Effector CD8-positive, alpha-beta T cell (primary cell): ENCODE results near the gene ANO3.

ENCODE experiments used
- DNase-seq: peaks from one replicate; lab custom pipeline; 2025; lab: John Stamatoyannopoulos, UW

ANO3 gene

DNA sequence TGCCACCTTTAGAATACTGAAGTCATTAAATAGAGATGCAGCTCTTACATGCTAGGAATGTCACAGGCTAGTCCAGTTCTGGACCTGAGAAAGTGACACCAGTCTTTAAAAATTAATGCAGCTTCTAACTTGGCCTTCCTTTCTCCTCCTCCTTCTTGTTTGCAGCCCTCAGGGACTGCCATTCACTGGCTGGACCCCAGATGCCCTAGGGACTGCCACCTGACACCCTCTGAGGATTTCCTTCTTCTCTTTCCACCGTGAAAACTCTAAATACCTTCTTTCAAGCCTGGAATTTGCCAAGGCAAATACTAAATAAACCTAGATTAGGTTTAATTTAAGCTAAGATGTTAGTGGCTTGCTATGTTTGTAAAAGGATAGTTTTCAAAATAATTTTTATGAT is 161.7 kb downstream of the ANO3 start:
- DNase-seq, result no peak

DNA sequence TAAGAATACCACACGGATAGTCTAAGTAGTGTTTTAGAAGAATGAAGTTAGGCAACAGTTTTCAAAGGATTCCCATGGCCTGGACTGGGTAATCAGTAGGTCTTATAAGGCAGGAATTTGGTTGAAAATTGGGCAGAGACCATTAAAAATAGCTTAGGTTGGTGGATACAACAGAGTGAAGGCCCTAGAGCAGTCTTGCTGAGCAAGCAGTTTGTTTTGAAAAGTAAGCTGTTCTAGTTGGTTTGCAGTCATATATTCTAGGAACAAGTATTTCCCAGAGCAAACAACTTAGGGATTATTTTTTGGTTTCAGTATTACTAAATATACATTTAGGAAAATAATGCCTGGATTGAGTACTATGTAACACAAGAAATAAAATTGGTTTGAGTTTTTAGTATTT is 175.3 kb downstream of the ANO3 start:
- DNase-seq, result no peak

DNA sequence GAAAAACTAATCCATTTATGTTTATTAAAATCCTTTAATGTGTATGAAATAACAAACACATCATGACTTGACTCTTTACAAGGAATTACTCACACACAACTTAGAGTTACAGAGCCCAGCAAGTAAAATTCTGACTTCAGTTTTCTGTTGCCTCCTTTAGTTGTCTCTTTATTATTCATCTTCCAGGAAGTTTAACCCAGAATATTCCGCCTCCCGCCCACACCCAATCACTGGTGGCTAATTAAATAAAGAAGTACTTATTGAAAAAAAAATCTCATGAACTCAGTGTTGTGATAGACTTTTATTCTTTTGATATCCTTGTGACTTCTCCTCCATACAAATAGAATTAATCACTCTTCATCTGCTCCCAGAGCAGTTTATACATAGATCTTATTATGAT is 178.2 kb downstream of the ANO3 start:
- DNase-seq, result no peak

DNA sequence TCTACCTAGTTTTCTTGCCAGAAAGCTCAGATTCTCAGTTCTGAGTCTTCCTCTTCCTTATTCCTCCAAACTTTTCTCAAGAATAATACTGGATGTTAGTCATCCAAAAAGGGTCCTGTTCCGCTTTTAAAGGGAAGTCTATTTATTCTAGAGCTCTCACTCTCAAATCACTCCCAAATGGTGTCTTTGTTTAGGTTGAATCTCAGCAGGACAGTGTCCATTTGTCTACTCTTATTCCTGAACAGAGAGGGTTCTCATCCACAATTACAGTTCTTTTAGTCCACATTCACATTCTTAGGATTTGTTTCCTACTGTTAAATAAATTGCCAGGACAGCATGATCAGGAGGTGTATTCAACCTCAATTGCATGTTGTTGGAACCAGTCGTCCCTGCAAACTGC is 178.8 kb downstream of the ANO3 start:
- DNase-seq, result no peak

DNA sequence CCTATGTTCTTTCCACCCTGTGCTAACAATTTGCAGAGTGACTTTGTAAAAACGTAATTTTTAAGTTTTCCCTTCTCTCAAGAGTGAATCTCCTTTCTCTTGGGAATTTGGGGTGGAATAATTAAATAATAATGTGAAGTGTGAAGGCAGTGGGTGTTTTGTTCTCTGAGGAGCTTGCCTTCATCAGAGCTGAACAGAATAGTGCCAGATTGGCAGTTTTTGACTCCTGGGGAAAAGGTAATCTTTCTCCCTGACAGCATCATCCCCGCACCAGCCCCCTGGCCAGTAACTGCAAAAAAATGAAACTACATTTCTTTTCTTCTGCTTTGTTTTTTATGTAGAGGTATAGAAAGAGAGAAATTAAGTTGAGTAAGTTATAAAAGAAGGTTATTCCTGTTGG is 180.3 kb downstream of the ANO3 start:
- no peak for DNase-seq

DNA sequence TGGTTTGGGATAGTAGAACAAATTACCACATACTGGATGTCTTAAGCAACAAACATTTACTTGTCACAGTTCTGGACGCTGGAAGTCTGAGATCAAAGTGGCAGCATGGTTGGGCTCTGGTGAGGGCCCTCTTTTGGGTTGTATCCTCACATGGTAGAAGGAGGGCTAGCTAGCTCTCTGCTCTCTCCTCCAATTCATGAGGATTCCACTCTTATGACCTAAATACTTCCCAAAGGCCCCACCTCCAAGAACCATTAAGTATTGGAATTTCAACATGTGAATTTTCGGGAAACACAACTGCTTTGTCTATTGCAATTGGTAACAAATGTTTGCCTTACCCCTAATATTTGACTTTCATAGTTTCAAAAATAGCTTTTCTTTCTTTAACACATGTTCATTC is 187.5 kb downstream of the ANO3 start:
- no peak for DNase-seq

DNA sequence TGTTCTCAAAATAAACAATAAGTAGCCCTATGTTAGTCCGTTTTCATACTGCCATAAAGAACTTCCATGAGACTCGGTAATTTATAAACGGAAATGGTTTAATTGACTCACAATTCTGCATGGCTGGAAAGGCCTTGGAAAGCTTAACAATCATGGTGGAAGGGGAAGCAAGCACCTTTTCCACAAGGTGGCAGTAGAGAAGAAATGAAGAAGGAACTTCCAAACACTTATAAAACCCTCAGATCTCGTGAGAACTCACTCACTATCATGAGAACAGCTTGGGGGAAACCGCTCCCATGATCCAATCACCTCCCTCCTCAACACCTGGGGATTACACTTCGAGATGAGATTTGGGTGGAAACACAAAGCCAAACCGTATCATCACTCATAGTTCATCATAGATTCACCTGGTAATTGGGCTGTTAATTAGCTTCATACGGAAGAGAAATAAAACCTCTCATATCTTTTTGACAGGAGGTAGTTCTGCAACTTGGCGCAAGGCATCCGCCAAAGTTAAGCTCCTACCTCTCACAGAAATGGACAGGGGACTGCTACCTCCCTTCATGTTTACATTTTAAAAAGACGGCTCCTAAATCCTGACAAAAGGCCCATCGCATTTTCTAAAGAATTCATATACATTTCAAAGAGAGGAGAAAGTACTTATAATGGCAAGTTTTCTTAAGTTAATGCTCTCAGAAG is 191.1 kb downstream of the ANO3 start:
- DNase-seq, result no peak

DNA sequence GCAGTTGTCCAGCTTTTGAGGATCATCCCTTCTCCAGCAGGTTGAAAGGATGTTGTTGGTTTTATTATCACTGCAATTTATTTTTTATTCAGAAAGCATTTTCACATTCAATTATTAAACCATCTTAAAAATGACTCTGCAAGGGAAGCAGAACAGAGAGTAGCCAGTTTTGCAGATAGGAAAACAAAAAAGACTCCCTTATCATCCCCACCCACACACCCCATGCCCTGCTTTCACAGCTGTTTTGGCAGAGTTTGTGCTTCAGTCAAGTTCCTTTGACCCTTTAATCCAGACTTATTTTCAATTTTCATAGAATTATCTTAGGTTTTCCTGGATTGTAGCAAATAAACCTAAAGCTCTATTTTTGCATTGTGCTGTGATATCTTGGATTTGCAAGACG is 195.8 kb downstream of the ANO3 start:
- DNase-seq, result no peak

DNA sequence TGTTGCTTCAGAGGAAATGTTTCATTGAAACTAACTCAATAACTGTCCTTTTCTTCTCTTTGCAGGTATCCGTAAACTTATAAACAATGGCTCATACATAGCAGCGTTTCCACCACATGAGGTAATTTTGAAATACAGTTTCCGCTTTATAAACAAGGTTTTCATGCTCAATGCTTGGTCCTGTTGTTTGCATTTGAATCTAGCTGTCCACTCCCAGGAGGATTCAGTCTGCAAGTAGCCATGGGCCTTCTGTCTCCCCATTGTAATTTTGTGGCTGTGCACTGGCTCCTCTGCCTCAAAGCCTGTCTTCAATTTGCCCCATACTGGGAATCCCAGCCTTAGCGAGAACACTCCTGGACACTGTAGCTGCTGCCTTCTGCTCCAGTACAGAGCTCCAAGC is 205.4 kb downstream of the ANO3 start:
- DNase-seq, result no peak

DNA sequence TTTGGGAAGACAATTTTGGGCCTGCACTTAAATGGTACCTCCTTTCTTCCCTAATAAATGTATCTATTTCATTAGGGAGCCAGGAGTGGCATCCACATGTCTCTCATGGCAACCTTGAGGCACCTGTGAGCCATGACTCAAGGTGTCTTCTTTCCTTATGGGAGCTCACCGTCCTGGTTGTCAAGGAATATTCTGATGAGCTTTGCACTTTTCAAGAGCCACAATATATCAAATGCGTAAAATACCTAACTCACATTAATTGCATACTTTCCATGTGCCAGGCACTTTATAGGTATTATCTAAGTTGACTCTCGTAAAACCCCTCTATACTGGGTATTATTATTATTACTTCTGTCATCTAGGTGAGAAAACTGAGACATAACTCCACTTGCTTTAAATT is 207.6 kb downstream of the ANO3 start:
- no peak for DNase-seq

DNA sequence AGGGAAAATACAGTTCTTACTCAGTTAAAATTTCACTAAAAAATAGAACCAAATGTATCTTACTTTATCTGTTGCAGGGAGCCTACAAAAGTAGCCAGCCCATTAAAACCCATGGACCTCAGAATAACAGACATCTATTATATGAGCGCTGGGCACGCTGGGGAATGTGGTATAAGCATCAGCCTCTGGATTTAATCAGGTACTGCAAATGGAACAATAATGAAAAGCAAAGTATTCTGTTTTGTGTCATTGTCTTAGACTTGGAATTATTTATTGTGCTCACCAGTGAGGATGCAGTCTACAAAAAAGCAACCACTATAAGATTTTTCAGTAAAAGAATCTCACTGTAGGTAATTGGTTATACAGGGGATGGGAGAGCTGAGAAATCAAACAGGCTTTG is 209.9 kb downstream of the ANO3 start:
- no peak for DNase-seq

DNA sequence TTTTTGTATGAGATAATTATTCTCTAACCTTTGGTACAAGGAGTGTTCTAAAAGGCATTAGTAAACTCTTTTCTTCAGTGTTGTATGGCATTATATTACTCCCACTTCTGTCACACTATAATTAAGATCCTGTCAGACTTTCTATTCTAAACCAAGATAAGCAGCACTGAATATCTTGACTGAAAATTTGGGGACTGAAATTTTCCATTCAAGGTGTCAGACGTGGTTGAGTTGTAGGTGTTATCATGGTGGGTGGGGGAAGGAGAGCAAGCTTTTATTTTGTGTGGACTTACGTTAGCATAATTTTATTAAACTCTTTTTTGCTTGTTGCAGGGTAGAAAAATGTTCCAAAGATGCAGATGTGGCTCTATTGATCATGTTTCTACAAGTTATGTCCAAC is 217.2 kb downstream of the ANO3 start:
- no peak for DNase-seq

DNA sequence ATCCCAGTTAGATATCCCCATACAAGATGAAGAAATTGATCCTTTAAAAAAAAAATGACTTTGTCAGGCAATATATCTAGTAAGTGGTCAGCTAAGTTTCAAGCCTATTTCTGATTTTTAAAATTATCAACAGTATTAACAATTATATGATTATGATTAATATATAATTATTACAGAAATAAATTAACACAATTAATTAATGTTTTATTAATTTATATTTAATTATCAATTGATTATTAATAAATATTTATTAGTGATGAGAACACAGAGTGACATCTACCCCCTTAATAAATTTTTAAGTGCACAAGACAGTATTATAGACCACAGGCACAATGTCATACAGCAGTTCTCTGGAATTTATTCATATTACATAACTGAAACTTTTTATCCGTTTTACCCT is 218.1 kb downstream of the ANO3 start:
- DNase-seq, result no peak

DNA sequence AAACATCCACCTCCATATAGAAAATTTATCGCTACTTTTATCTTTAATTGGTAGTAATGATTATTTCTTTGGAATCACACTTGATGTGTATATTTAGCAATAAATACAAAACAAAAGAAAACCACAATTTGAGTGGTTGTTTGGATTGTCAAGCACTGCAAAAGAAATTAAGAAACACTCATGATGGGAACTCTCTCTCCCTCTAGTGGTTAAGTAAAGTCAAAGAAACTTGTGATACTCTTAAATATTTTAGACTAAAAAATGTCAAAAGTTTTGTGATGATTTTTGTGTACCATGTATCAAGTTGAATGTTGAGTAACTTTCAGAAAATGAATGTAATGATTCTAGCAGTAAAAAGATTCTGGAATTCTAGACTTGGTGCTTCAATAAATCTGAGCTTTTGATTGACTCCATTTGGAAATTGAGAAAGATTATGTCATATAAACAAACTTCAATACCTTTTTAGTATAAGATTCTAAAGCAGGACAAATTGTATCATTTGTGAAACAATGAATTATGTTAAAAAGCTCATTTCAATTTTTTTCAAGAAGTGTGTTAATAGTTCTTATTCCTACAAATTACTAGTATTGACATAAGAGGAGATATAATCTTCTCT is 219.4 kb downstream of the ANO3 start:
- no peak for DNase-seq

DNA sequence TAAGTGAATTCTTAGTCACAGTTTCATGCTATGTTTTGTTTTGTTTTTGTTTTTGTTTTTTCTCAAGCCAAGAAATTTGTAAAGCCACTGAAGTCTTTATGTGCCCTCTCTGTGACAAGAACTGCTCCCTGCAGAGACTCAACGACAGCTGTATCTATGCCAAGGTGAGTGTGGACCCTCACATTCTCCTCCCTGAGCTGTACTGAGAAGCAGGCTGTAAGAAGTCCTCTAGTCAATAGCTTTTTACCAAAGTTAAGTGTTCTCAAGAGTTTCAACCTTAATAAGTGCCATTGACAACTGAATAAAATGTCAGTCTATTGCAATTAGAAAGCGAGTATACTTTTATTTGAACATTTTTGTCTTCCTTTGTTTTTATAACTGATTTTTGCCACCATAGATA is 221.3 kb downstream of the ANO3 start:
- no peak for DNase-seq

DNA sequence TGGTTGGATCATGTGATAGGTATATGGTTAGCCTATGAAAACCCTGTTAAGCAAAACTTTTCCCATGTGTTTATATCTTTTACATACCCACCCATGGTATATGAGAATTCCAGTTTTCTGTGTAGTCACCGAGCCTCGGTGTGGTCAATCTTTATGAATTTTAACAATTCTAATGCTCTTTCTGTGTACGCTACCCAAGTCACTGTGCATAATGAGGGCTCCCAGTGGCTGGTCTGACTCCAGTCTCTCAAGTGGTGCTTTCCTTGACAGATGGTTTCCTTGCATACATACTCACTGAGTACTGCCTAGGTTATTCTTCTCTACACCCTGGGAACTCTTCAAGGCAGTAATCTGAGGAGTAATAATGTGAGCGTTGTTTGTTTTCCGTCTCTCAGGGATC is 222.5 kb downstream of the ANO3 start:
- no peak for DNase-seq

DNA sequence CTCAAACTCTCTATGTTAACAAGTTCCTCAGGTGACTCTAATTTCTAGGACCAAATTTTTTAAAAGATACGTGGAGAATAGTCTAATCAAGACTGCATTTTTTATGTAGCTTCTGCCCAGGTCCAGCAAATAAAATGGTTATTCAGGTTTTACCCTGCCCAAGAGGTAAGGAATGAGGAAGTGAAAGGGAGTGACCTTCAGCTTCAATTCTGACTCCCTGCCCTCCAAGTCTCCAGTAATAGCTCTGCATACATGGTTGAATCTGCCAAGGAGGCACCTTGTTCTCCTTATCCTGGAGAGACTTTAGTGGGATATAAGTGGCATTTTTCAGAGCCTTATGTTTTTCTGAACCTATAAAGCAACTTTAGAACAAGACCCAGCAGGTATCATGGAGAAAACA is 224.7 kb downstream of the ANO3 start:
- DNase-seq, result no peak

DNA sequence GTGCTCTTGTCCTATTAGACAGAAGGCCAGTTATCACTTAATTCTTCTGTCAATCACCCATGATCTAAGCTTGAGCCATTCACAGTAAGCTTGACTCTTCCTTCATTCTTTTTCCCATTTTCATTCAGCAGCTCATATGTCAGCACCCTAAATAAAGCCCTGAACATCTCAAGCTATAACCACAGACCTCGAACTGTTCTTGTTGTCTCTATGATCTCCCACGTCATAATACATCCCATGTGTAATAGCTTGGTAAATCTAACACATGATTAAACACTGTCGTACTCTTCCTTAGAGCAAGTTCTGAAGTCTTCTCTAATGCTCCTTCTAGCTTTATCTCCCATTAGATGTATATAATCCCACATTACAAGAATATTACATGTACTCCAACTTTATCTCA is 225.7 kb downstream of the ANO3 start:
- DNase-seq, result no peak

DNA sequence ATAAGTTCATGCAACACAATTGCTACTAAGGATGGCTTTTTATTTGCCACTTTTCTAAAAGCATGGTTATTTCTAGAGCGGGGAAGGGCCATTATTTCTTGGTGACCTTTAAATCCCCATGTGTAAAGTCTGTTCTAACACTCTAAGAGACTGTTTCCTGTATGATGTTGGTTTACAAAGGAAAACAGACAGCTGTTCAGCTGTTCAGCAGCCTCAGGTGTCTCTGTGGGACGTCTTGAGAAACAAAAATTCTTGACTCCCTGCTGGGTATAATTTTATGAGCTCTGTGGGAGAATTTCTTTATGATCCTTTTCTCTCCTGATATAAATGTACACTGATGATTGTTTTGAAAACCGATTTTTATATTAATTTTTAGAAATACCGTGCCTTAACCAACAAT is 226.3 kb downstream of the ANO3 start:
- DNase-seq, result no peak

DNA sequence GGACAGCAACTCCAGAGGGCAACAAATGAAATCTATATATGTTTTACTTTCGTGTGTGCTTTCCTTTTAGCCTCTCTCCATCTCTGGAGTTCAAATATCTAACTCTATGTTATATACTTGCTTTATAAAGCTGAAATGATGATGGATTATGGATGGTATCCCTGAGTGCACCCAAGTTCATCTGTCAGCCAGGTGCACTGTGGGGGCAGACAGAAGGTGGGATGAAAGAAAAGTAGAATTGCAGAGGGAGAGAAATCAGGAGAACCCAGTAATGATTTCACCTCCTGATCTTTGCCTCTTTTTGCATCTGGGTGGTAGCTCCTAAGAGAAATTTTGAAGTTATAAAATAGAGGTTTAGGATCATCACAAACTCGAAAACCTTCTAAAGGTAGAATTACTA is 237.7 kb downstream of the ANO3 start:
- DNase-seq, result no peak

DNA sequence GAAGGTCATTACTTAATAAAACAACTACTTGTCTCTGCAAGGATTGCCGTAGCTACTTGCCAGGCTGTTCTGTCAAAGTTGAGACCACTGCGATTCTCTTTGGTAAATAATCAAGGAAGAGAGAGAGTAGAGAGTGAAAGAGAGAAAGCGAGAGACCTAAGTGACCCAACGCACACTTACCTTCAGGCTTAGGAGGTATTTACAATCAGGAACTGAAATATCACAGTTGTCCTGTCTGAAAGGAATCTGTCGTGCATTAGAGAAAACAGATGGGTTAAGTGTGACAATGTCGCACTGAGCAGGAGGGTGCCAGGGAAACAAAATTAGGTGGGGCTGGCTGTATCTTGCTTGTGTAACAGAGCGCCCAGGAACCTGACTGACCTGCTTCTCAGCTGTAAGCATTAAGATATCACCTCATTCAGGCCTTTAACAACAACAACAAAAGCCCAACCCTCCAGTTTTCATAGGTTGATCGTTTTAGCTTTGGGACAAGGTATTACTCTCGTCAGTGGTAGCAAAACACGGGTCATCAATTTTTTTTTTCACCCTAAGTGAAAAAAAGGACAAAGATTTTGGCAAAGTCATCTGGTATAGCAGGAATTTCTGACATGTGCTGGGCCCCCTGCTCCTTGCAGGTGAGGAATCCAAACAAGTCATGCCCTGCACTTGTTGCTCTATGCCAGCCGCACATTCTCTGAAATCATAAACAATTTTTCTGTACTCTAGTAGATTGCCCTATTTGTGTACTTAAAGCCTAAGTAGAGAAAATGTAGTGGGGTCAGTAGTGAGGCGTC is 240.1 kb downstream of the ANO3 start, which contains the start of gene MUC15:
Gene MUC15, minus strand, starts transcription at position 403 of the 794 bp plus-strand sequence. CDS start 5,169 bp downstream, outside the sequence.
- no peak for DNase-seq

DNA sequence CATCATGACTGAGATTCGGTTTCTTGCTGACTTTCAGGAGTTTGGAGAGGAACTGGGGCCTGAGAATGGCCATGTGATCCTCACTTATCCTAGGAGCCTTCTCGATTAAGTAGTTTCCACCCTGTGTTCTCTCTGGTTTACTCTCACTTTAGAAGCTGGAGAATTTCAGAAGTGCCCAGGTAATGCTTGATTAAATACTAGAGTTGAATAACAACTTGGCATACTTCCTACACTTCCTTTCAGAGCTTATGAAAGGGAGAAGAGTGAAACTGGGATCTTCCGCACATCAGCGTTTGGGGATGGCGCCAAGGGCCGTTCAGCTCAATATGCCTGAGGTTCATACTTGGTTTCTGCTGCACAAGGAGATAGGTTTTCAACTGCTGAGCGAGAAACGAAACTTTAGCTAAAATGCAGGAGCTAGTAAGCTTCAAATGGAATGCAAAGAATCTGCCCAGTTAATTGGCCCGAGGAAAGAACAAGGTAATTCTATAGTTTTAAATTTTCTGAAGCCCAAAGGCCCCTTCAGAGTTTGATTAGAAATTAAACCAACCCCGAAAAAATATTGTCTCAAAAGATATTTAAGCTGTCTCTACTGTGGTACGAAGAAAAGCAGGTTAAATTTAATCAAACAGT is 241.0 kb downstream of the ANO3 start:
- DNase-seq, result no peak

DNA sequence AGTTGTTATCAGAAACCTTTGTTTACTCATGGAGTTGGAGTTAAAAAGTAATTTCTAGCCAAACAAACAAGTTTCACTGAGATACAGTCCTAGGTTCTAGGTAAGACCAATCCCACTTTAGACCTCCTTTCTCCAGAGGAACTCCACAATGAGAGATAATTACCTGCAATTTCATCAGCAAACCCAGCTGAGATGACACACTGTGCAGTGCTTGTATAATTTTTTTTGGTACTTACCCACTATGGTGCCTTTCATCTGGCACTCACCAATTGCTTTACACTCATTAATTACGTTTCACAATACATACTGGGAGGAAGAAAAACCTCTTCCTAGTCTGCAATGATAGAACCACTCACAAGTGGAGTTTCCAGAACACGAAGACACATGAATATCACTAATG is 242.0 kb downstream of the ANO3 start:
- no peak for DNase-seq
